ENCODE results near the gene DHCR24. TPM values are rescaled to one million over a fixed set of nuclear protein-coding genes. Genes with fewer than 3 reads are reported as not detected.
A peak's percentile ranks its signal among the peaks of the same experiment; 100 is the strongest.

DHCR24 gene
- total and polyA plus RNA-seq, 2 of the 13 experiments (the other 11 are each of a cell fraction or from before 2014, with no cell fraction given), result 374 to 448 TPM

DNA sequence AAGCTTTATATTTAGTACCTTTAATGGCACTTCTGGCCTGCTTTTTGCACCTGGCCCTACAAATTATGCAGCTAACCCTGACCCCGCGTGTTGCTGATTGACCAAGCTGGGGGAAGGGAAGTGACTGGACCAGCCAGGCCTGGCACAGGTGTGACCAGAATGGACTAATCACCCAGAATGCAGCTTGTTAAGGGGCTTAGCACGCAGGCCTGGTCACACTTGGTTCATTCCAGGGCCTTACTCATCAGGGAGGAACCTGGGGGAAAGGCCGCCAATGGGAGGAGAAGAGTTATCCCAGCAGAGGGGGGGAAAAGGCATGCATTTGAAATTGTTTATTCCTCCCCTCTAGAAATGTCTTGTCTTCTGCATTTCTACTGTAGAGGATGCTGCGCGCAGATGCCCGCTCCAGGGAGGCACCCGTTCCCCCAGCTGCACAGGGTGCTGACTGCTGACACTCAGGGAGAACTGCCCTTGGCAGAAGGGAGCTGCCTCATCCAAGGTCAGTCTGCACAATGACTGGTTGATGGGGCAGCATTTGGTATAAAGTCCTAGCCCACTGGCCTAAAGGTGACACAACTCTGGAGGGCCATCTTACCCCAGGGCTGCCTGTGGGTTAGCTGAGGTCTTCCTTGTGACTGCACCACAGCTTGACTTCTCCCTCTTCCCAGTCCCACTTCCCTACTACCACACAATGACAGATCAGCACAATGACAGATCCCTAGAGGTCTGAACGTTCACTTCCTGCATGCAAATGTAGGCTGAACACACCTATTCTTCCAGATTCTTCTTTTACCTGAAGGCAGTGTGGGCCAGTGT is 29.0 kb downstream of the DHCR24 start (continued):
- TF ChIP-seq, protein P1, sequence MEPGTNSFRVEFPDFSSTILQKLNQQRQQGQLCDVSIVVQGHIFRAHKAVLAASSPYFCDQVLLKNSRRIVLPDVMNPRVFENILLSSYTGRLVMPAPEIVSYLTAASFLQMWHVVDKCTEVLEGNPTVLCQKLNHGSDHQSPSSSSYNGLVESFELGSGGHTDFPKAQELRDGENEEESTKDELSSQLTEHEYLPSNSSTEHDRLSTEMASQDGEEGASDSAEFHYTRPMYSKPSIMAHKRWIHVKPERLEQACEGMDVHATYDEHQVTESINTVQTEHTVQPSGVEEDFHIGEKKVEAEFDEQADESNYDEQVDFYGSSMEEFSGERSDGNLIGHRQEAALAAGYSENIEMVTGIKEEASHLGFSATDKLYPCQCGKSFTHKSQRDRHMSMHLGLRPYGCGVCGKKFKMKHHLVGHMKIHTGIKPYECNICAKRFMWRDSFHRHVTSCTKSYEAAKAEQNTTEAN (CRISPR knock-in tag; conservative IDR thresholded peaks at IDR 0.05), result no peak
- TF ChIP-seq ZBTB33 (CRISPR knock-in tag; IDR thresholded peaks at IDR 0.05) (no peak; the same call in 1 of the 2 replicates), ATAD3A (CRISPR knock-in tag; IDR thresholded peaks at IDR 0.05) (no peak), KDM6A (CRISPR knock-in tag; IDR thresholded peaks at IDR 0.05; ENCODE audit: low read depth) (no peak), SNAI1 (CRISPR knock-in tag; IDR thresholded peaks at IDR 0.05; ENCODE audit: borderline replicate concordance) (no peak), FOXC1 (CRISPR knock-in tag; IDR thresholded peaks at IDR 0.05; ENCODE audit: borderline replicate concordance) (no peak), IRF2 (CRISPR knock-in tag; IDR thresholded peaks at IDR 0.05) (no peak), NCOR1 (IDR thresholded peaks at IDR 0.05; ENCODE audit: borderline replicate concordance, low read length) (no peak), ZFX (CRISPR knock-in tag; IDR thresholded peaks at IDR 0.05; ENCODE audit: low read depth) (peak; percentile 11; the same call in 1 of the 2 replicates), ZNF101 (CRISPR knock-in tag; IDR thresholded peaks at IDR 0.05; ENCODE audit: borderline replicate concordance, low read depth) (no peak), FOXA1 (IDR thresholded peaks at IDR 0.05) (no peak), FOXA1 (CRISPR knock-in tag; IDR thresholded peaks at IDR 0.05) (0 out of 2 replicates have a peak, but pooled peaks have one; percentile 9), STAT6 (CRISPR knock-in tag; IDR thresholded peaks at IDR 0.05; ENCODE audit: borderline replicate concordance) (no peak), KDM2A (CRISPR knock-in tag; IDR thresholded peaks at IDR 0.05; ENCODE audit: borderline replicate concordance, low read depth) (peak; percentile 29; the same call in 1 of the 2 replicates), POLR2AphosphoS2 (IDR thresholded peaks at IDR 0.05; ENCODE audit: low read depth, low read length) (peak; percentile 23; the same call in 1 of the 2 replicates)
- TF ChIP-seq, protein P2, sequence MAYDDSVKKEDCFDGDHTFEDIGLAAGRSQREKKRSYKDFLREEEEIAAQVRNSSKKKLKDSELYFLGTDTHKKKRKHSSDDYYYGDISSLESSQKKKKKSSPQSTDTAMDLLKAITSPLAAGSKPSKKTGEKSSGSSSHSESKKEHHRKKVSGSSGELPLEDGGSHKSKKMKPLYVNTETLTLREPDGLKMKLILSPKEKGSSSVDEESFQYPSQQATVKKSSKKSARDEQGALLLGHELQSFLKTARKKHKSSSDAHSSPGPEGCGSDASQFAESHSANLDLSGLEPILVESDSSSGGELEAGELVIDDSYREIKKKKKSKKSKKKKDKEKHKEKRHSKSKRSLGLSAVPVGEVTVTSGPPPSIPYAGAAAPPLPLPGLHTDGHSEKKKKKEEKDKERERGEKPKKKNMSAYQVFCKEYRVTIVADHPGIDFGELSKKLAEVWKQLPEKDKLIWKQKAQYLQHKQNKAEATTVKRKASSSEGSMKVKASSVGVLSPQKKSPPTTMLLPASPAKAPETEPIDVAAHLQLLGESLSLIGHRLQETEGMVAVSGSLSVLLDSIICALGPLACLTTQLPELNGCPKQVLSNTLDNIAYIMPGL (CRISPR knock-in tag; IDR thresholded peaks at IDR 0.05; ENCODE audit: borderline replicate concordance in 1 of 2, low read depth in 1 of 2), result no peak
- TF ChIP-seq, protein P3, sequence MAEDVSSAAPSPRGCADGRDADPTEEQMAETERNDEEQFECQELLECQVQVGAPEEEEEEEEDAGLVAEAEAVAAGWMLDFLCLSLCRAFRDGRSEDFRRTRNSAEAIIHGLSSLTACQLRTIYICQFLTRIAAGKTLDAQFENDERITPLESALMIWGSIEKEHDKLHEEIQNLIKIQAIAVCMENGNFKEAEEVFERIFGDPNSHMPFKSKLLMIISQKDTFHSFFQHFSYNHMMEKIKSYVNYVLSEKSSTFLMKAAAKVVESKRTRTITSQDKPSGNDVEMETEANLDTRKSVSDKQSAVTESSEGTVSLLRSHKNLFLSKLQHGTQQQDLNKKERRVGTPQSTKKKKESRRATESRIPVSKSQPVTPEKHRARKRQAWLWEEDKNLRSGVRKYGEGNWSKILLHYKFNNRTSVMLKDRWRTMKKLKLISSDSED (CRISPR knock-in tag; IDR thresholded peaks at IDR 0.05), result no peak
- TF ChIP-seq, protein P4, sequence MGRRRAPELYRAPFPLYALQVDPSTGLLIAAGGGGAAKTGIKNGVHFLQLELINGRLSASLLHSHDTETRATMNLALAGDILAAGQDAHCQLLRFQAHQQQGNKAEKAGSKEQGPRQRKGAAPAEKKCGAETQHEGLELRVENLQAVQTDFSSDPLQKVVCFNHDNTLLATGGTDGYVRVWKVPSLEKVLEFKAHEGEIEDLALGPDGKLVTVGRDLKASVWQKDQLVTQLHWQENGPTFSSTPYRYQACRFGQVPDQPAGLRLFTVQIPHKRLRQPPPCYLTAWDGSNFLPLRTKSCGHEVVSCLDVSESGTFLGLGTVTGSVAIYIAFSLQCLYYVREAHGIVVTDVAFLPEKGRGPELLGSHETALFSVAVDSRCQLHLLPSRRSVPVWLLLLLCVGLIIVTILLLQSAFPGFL (CRISPR knock-in tag; IDR thresholded peaks at IDR 0.05), result no peak

Data from HepG2 (cell line).